WTC11 (cell line): ENCODE measurements around the gene SPEM2. TPM values are rescaled to one million over a fixed set of nuclear protein-coding genes. Genes with fewer than 3 reads are reported as not detected.

ENCODE experiments used
- CREB1 ChIP-seq: sonication (generic); formaldehyde crosslinking; IDR thresholded peaks from 2 replicates; pipeline ENCODE4 v1.8.0; 2023; ENCODE audit warnings: mild to moderate bottlenecking, missing genetic modification reagents
- CREM ChIP-seq: sonication (generic); formaldehyde crosslinking; IDR thresholded peaks from 2 replicates; pipeline ENCODE4 v1.8.1; 2022; ENCODE audit warnings: mild to moderate bottlenecking, missing genetic modification reagents, moderate library complexity
- FOXK1 ChIP-seq: sonication (generic); formaldehyde crosslinking; IDR thresholded peaks from 2 replicates; pipeline ENCODE4 v1.8.0; 2022; ENCODE audit warnings: mild to moderate bottlenecking, moderate library complexity, missing genetic modification reagents
- FOXP1 ChIP-seq: sonication (generic); formaldehyde crosslinking; IDR thresholded peaks from 2 replicates; pipeline ENCODE4 v1.8.0; 2022; ENCODE audit warnings: missing genetic modification reagents, mild to moderate bottlenecking, moderate library complexity, borderline replicate concordance
- MYBL2 ChIP-seq: sonication (generic); formaldehyde crosslinking; IDR thresholded peaks from 2 replicates; pipeline ENCODE4 v1.8.1; 2023; ENCODE audit warnings: mild to moderate bottlenecking, moderate library complexity, missing genetic modification reagents
- NFE2L1 ChIP-seq: sonication (generic); formaldehyde crosslinking; IDR thresholded peaks from 2 replicates; pipeline ENCODE4 v1.8.1; 2023; ENCODE audit warnings: missing genetic modification reagents
- OVOL2 ChIP-seq: fragments of 250-450 bp; sonication (Bioruptor Pico); IDR thresholded peaks from 2 replicates; pipeline ENCODE4 v1.9.0; 2021; ENCODE audit warnings: mild to moderate bottlenecking, borderline replicate concordance
- SMAD3 ChIP-seq: sonication (generic); formaldehyde crosslinking; IDR thresholded peaks from 2 replicates; pipeline ENCODE4 v1.8.0; 2022; ENCODE audit warnings: missing genetic modification reagents, mild to moderate bottlenecking, borderline replicate concordance
- TEAD1 ChIP-seq: sonication (generic); formaldehyde crosslinking; IDR thresholded peaks from 2 replicates; pipeline ENCODE4 v1.8.0; 2022; ENCODE audit warnings: mild to moderate bottlenecking, missing genetic modification reagents
- ZBTB21 ChIP-seq: sonication (generic); formaldehyde crosslinking; IDR thresholded peaks from 2 replicates; pipeline ENCODE4 v1.8.1; 2023; ENCODE audit warnings: mild to moderate bottlenecking, missing genetic modification reagents, borderline replicate concordance
- ZNF423 ChIP-seq: fragments of 250-450 bp; sonication (Bioruptor Pico); IDR thresholded peaks from 2 replicates; pipeline ENCODE4 v2.1.2; 2022; ENCODE audit warnings: mild to moderate bottlenecking, moderate library complexity
- total RNA-seq: library from RNA; stranded (reverse); gene quantifications from 3 replicates; pipeline ENCODE4 v1.2.3, GENCODE V29; 2021
- TF ChIP-seq, protein P1 (sequence below): sonication (generic); formaldehyde crosslinking; IDR thresholded peaks from 2 replicates; pipeline ENCODE4 v1.8.0; 2022; ENCODE audit warnings: mild to moderate bottlenecking, missing genetic modification reagents
- TF ChIP-seq, protein P2 (sequence below): sonication (generic); formaldehyde crosslinking; IDR thresholded peaks from 2 replicates; pipeline ENCODE4 v1.8.1; 2023; ENCODE audit warnings: mild to moderate bottlenecking, missing genetic modification reagents, moderate library complexity
- TF ChIP-seq, protein P3 (sequence below): sonication (generic); formaldehyde crosslinking; IDR thresholded peaks from 2 replicates; pipeline ENCODE4 v1.8.1; 2023; ENCODE audit warnings: mild to moderate bottlenecking, missing genetic modification reagents, borderline replicate concordance
- TF ChIP-seq, protein P4 (sequence below): sonication (generic); formaldehyde crosslinking; IDR thresholded peaks from 2 replicates; pipeline ENCODE4 v1.8.0; 2022; ENCODE audit warnings: mild to moderate bottlenecking, missing genetic modification reagents
- TF ChIP-seq, protein P5 (sequence below): fragments of 250-450 bp; sonication (Bioruptor Pico); IDR thresholded peaks from 2 replicates; pipeline ENCODE4 v2.1.2; 2022; ENCODE audit warnings: mild to moderate bottlenecking, moderate library complexity
- TF ChIP-seq, protein P6 (sequence below): sonication (generic); formaldehyde crosslinking; IDR thresholded peaks from 2 replicates; pipeline ENCODE4 v1.8.0; 2022; ENCODE audit warnings: mild to moderate bottlenecking, missing genetic modification reagents

SPEM2 gene
- total RNA-seq, 1 experiment from 2014 or later, result 0.13 TPM

DNA sequence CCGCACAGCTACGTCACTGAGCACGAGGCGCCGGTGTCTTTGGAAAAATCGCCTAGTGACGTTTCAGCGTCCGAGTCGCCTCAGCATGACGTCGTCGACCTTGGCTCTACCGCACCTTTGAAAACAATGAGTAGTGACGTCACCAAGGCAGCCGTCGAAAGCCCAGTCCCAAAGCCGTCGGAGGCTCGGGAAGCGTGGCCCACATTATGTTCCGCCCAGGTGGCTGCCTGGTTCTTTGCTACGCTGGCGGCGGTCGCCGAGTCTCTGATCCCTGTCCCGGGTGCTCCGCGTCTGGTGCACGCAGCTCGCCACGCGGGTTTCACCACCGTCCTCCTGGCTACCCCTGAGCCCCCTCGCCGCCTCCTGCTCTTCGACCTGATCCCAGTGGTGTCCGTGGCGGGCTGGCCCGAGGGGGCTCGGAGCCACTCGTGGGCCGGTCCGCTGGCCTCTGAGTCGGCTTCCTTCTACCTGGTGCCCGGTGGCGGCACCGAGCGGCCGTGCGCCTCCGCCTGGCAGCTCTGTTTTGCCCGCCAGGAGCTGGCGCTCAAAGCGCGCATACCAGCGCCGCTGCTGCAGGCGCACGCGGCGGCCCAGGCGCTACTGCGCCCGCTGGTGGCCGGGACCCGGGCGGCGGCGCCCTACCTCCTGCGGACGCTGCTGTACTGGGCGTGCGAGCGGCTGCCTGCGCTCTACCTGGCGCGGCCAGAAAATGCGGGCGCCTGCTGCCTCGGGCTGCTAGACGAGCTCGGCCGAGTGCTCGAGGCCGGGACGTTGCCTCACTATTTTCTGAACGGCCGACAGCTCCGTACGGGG, 11.3 kb downstream of the SPEM2 start (continued):
- TF ChIP-seq NFE2L1 (CRISPR knock-in tag), result 0 out of 2 replicates have a peak, but pooled peaks have one; percentile 74
- peak; percentile 89; the same call in 1 of the 2 replicates for TF ChIP-seq SMAD3 (CRISPR knock-in tag)
- TF ChIP-seq FOXK1 (CRISPR knock-in tag), result peak; percentile 74; the same call in 1 of the 2 replicates
- peak; percentile 89; the same call in 1 of the 2 replicates for TF ChIP-seq MYBL2 (CRISPR knock-in tag)
- TF ChIP-seq, protein P1, sequence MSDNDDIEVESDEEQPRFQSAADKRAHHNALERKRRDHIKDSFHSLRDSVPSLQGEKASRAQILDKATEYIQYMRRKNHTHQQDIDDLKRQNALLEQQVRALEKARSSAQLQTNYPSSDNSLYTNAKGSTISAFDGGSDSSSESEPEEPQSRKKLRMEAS (CRISPR knock-in tag), result peak; percentile 91
- TF ChIP-seq OVOL2, result no peak
- peak; percentile 87 for TF ChIP-seq TEAD1
- TF ChIP-seq ZNF423 (CRISPR knock-in tag), result peak; percentile 30; the same call in 1 of the 2 replicates
- TF ChIP-seq FOXP1 (CRISPR knock-in tag), result peak; percentile 77; the same call in 1 of the 2 replicates
- TF ChIP-seq, protein P2, sequence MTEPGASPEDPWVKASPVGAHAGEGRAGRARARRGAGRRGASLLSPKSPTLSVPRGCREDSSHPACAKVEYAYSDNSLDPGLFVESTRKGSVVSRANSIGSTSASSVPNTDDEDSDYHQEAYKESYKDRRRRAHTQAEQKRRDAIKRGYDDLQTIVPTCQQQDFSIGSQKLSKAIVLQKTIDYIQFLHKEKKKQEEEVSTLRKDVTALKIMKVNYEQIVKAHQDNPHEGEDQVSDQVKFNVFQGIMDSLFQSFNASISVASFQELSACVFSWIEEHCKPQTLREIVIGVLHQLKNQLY (CRISPR knock-in tag), result 0 out of 2 replicates have a peak, but pooled peaks have one; percentile 64
- TF ChIP-seq, protein P3, sequence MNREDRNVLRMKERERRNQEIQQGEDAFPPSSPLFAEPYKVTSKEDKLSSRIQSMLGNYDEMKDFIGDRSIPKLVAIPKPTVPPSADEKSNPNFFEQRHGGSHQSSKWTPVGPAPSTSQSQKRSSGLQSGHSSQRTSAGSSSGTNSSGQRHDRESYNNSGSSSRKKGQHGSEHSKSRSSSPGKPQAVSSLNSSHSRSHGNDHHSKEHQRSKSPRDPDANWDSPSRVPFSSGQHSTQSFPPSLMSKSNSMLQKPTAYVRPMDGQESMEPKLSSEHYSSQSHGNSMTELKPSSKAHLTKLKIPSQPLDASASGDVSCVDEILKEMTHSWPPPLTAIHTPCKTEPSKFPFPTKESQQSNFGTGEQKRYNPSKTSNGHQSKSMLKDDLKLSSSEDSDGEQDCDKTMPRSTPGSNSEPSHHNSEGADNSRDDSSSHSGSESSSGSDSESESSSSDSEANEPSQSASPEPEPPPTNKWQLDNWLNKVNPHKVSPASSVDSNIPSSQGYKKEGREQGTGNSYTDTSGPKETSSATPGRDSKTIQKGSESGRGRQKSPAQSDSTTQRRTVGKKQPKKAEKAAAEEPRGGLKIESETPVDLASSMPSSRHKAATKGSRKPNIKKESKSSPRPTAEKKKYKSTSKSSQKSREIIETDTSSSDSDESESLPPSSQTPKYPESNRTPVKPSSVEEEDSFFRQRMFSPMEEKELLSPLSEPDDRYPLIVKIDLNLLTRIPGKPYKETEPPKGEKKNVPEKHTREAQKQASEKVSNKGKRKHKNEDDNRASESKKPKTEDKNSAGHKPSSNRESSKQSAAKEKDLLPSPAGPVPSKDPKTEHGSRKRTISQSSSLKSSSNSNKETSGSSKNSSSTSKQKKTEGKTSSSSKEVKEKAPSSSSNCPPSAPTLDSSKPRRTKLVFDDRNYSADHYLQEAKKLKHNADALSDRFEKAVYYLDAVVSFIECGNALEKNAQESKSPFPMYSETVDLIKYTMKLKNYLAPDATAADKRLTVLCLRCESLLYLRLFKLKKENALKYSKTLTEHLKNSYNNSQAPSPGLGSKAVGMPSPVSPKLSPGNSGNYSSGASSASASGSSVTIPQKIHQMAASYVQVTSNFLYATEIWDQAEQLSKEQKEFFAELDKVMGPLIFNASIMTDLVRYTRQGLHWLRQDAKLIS (CRISPR knock-in tag), result 0 out of 2 replicates have a peak, but pooled peaks have one; percentile 30
- TF ChIP-seq, protein P4, sequence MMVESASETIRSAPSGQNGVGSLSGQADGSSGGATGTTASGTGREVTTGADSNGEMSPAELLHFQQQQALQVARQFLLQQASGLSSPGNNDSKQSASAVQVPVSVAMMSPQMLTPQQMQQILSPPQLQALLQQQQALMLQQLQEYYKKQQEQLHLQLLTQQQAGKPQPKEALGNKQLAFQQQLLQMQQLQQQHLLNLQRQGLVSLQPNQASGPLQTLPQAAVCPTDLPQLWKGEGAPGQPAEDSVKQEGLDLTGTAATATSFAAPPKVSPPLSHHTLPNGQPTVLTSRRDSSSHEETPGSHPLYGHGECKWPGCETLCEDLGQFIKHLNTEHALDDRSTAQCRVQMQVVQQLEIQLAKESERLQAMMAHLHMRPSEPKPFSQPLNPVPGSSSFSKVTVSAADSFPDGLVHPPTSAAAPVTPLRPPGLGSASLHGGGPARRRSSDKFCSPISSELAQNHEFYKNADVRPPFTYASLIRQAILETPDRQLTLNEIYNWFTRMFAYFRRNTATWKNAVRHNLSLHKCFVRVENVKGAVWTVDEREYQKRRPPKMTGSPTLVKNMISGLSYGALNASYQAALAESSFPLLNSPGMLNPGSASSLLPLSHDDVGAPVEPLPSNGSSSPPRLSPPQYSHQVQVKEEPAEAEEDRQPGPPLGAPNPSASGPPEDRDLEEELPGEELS (CRISPR knock-in tag), result peak; percentile 77
- peak; percentile 75; the same call in 1 of the 2 replicates for TF ChIP-seq CREM (CRISPR knock-in tag)
- no peak for TF ChIP-seq CREB1
- TF ChIP-seq, protein P5, sequence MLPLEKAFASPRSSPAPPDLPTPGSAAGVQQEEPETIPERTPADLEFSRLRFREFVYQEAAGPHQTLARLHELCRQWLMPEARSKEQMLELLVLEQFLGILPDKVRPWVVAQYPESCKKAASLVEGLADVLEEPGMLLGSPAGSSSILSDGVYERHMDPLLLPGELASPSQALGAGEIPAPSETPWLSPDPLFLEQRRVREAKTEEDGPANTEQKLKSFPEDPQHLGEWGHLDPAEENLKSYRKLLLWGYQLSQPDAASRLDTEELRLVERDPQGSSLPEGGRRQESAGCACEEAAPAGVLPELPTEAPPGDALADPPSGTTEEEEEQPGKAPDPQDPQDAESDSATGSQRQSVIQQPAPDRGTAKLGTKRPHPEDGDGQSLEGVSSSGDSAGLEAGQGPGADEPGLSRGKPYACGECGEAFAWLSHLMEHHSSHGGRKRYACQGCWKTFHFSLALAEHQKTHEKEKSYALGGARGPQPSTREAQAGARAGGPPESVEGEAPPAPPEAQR (CRISPR knock-in tag), result no peak
- TF ChIP-seq, protein P6, sequence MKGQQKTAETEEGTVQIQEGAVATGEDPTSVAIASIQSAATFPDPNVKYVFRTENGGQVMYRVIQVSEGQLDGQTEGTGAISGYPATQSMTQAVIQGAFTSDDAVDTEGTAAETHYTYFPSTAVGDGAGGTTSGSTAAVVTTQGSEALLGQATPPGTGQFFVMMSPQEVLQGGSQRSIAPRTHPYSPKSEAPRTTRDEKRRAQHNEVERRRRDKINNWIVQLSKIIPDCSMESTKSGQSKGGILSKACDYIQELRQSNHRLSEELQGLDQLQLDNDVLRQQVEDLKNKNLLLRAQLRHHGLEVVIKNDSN (CRISPR knock-in tag), result peak; percentile 18; the same call in 1 of the 2 replicates
- peak; percentile 99 for TF ChIP-seq ZBTB21
